ENCODE measurements around the gene DHRS7B.
"Not testable (repeated sequence)": the region's sequence is repeated elsewhere in the genome, so short reads cannot be mapped to it uniquely, and the experiment has no call there.

The DHRS7B gene

DNA sequence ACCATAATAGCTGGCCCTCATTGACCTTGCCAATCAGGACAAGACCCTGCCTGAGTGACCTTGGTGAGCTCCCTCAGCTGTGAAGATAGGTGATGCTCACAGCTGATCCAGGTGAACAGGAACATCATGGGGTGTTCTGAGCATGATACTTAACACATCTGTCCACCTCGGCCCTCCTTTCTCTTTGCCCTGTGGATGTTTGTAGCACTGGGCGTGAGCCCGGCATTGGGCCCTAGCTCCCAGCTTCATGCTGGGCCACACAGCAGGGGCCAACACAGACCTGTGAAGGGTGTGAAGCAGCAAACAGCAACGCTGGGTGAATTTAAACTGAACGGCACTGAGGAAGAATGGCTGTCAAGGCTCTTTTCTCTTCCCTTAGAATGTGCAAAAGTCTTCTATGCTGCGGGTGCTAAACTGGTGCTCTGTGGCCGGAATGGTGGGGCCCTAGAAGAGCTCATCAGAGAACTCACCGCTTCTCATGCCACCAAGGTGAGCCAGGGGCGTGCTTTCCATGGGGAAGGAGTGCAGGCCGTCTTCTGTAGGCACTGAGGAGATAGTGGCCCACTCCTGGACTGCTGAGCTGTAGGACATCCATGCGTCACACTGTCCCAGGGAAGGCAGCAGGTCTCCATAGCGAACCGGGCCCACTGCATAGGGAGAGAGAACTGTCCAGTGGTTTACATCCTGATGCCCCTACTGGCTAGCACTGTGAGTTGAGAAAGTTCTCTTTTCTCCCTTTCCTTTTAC is 51.3 kb downstream of the DHRS7B start:
- no peak for DNase-seq (ENCODE audit: low spot score)

DNA sequence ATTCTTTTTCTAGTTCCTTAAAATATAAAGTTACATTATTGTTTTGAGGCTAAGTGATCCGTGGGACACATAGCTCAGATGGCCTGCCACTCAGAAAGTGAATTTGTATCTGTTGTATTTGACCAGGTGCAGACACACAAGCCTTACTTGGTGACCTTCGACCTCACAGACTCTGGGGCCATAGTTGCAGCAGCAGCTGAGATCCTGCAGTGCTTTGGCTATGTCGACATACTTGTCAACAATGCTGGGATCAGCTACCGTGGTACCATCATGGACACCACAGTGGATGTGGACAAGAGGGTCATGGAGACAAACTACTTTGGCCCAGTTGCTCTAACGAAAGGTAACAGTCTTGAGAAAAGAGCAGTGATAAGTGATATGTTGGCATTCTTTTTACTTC is 56.7 kb downstream of the DHRS7B start:
- no peak for DNase-seq (ENCODE audit: low spot score)

DNA sequence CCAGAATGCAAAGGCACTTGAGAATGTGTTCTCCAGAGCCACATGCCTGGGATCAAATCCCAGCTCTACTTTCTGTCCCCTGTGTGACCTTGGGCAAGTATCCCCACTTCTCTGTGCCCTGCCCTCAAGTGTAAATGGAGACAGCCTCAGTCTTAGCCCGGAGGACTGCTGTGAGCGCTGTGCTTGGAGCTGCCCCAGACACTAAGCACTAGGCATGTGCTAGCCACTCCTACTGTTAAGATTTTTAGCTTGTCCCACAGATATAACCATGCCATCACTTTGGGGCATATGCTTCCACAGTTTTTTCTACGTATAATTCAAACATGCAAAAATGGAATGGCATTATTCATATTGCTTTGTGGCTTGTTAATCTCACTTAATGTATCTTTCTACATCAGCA is 57.8 kb downstream of the DHRS7B start:
- DNase-seq (ENCODE audit: low spot score): no peak

DNA sequence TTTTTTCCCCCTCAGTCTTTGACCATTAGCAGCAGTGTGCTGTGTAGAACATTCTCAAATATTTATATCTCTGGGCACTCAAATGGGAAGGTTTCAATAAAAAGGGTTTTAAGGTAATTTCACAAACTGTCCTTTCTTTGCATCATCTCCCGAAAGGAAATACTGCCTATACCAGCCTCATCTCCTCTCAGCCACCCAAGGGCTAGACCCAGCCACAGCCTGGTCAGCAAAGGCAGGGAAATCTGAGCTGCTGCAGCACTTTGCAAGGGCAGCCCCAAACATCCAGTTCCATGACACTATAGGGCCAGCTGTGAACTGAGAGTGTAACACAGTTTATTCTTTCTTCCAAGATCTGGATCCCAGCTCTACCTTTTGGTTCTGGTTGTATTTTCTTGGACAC is 58.3 kb downstream of the DHRS7B start:
- DNase-seq (ENCODE audit: low spot score): no peak

DNA sequence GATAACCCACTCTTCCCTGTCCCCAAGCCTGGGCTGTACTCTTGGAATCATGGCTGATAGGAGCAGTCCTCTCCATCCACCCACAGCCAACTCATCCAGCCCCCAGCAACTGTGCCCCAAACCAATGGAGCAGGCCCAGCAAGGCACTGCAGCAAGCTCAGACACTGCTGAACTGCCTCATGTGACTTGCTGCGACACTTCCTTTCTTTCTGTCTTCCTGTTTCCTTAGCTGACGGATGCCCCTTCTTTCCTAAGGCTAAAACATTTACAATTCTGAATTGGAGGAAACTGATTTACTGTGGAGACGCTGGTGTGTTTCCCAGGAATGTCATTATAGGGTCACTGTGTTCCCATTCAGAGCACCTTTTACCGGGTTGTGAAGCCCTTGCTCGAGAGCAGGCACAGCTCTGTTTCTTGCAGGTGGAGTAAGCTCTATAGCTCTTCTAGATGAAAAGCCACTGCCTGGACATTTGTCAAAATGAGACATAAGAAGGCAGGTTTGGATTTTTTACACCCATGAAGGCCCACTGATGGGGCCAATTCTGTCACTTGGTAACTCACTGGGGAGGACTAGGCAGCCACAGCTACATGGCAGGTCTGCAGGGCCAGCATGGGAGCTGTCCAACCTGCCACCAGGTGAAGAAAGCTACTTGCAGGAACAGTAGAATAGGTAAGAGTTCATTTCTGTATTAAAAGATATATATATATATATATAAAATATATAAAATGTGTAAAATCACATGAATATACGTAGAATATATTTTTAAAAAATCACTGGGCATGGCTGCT is 59.8 kb downstream of the DHRS7B start:
- DNase-seq (ENCODE audit: low spot score): no peak

DNA sequence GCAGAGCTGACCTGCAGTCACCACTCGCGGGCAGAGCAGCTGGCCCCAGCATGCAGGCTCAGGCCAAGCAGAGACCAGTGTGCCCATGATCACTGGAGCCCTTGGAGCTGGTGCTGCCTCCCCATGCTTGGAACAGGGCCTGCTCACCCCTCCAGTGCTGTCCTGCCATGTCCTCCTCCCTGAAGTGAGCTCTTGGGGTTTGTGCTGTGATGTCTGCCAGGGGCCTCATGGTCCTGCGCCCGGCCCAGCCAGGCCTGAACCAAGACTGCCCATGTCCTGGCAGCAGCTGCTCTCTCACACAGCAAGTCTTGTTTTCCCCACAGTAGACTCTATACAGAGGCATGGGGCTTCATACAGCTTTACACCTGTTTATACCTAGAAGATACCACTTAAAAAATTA is 62.6 kb downstream of the DHRS7B start:
- no peak for DNase-seq (ENCODE audit: low spot score)

DNA sequence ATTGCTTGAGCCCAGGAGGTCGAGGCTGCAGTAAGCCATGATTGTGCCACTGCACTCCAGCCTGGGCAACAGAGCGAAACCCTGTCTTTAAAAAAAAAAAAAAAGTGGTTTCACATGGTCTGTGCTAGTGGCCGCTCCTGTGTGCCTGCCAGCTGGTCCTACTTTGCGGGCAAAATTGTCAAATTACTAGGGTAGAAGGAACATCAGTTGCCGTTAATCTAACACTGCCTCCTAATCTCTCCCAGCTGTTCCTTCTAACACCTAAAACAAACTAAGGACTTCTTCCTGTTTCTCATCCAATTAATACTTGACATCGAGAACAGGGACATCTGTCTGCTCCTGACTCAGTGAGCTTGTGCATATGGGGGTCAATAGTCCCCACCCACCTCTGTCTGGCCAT is 63.3 kb downstream of the DHRS7B start:
- DNase-seq (ENCODE audit: low spot score): no peak

DNA sequence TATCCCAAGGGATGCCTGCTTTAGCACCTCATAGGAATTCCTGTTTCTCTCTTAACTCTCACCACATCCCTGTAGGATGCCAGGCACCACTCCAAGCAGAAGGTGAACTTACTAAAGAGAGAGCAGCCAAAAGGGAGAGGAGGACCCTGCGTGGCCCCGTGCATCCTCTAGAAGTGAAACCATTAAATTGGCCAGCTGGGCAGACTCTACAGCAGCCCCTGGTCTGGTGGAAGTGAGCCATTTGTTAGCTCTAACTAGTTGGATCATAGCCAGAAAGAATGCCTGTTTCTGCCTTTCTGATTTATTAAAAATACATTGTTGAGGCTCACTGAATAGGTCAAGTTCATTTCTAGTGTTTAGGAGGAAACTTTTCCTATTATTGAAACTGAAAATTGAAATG is 64.9 kb downstream of the DHRS7B start:
- DNase-seq (ENCODE audit: low spot score): no peak

DNA sequence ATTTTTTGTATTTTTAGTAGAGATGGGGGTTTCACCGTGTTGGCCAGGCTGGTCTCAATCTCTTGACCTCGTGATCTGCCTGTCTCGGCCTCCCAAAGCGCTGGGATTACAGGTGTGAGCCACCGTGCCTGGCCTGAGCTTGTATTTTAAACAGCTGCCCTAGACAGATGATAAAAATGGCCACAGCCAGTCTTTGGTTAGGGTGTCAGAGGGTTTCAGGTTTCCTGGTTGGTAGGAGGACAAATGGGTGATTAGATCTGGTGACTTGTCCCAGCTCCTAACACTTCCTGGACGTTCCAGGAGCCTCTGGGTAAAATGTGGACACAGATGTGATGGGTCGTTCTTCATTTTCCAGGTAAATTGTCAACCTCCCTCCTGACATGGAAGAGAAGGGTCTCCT is 65.7 kb downstream of the DHRS7B start:
- not testable (repeated sequence) for DNase-seq (ENCODE audit: low spot score)

DNA sequence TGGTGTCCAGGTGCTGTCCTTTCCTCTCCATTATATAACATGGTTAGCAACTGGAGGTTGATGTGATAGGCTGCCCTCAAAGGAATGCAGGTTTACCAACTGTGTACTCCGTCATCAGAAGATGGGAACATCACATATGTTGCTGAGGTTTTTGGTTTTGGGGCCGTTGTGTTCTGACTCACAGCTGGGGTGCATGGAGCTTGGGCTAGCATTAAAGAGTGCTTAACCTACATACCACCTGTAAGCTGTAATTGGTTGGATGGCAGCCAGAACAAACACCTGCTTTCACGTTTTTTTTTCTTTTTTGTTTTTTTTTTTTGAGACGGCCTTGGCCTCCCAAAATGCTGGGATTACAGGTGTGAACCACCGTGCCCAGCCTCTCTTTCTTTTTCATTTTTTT is 66.3 kb downstream of the DHRS7B start:
- DNase-seq (ENCODE audit: low spot score): no peak

DNA sequence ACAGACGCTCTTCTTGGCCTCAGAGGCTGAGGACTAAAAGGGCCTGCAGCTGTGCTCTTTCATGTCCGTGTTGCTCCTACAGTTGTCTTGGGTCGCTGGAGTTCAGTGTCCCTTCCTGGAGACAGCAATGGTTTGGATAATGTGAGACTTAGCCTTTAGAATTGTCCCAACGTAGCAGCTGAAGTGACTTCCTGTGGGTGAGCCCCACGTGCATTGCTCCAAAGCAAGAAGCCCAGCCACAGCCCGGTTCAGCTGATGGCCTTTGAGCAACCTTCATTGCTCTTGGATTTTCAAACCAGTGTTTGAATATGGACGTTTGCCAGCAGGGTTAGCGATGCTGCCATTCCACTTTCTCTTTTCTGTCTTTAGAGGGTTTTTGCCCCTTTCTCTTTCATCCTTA is 67.5 kb downstream of the DHRS7B start:
- DNase-seq (ENCODE audit: low spot score): no peak

DNA sequence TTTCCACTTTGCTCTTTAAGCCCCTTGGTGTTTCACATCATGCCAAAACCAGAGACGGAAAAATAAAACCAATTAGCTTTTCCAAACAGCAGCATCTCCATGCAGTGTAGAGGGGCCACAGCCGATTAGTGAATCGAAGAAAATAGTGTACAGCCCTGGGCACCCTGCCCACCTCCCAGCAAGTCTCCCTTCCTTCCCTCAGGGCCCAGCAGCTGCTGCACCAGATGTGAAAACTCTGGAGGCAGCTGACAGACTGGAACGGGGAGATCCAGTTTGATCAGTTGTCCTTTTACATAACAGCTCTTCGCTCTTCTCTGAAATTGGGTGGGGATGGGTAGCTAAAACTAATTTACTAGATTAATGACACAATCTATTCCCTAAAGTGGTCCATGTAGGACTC is 67.9 kb downstream of the DHRS7B start:
- no peak for DNase-seq (ENCODE audit: low spot score)

DNA sequence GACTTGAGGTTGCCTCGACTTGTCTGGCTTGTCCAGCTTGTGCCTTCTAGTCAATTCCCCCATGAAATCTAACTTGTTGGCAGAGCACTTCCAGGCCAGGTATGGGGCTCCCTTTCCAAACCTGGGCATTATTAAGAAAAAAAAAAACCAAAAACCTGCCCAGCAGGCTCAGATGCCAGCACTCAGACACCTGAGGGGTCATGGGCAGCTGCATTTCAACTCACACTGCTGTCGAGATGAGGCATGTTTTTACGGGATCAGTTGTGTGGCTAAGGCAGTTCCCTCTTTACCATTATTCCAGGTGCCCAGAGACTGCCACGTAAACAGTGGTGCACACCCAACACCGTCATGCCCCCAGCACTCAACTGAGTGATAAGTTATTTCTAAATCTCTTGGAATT is 69.4 kb downstream of the DHRS7B start:
- DNase-seq (ENCODE audit: low spot score): no peak

DNA sequence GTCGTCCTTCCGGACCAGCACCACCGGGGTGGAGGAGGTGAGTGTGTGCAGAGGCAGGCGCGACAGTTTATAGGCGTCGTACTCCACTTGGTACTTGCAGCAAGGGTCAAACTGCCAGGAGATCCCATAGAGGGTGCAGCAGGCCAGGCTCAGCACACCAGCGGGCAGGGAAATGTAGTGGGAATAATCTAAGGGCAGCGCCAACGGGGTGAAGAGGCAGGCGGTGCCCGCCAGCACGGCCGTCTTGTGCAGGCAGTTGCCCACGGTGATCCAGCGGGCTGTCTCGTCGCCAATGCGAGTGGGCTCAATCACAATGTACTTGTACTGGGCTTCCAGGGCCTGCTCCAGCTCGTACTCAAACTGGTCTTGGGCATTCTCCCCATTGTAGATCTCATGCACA is 71.6 kb downstream of the DHRS7B start:
- DNase-seq (ENCODE audit: low spot score): no peak

DNA sequence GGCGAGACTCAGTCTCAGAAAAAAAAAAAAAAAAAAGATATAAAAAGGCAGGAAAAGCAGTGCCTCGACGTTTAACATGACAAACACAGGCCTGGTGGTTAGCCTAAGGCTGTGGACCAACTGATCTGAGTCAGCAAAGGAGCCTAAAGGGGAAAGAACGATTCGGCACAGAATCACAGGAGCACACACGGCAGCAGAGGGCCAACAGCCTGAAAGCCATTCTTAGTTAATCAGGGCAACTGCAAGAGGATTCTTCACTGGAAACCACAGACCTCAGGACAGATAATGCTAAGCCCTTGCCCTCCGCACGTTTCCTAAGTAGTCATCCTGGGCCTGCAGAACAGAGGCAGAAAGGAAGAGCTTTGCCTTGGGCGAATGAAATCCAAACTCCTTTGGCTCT is 72.5 kb downstream of the DHRS7B start:
- DNase-seq (ENCODE audit: low spot score): no peak

DNA sequence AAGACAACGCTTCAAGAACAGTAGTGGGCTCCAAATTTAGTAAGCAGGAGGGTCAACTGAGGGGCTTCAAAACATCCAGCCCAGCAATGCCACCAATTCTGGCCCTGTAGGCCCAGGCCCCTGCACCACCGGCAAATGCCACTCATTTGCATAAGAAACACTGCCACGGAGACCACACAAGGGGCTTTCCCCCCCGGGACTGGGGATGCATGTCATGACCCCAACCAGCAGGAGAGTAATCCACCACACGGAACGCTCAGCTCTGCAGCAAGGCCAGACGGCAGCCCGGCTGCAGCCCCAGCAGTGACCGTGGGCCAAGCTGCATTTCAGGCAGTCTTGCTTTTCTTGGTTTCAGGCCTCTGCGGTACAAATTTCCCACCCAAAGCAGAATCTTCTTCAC is 73.1 kb downstream of the DHRS7B start:
- no peak for DNase-seq (ENCODE audit: low spot score)

DNA sequence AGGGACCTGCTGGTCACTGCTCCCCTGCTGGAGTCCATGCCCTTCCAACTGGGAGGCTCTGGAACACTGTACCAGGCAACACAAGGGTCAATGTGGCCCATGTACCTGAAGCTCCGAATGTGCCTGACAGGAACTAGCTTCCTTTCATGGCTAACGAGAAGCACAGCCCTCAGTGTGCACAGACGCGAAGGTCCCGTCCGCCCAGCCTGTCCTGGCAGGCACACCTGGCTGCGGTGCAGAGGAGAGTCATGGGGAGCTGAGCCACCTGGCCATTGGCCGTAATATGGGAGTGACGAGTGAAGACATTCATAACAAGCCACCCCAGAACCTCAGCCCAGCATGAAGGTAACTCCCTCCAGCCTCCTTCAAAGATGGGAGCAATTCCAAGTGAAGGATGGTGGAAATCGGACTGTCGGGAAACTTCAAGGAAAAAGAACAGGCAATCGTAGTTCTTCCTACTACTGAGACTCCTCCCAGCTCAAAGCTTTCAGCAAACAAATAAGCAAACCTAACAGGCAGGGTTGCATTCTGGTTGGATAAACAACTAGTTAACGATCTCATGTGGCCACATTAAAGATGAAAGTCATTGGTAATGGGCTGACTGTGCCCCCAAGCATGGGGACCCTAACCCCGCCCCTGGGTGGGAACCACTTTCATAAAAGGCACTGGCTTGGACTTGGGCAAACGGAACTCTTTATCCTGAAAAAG is 74.0 kb downstream of the DHRS7B start:
- DNase-seq (ENCODE audit: low spot score): no peak

DNA sequence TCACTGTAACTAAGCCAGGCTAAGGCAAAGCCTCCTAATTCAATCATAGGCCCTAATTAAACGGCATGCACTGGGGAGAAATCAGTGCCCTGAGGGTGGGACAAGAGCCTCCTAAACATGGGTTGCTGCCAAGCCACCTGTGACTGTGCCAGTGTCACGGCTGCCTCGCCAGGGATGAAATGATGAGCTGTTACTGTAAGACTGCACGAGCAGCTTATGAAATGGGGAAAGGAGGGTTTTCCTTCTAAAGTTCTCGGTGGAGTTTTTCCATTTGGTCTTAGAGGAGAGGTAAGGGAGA is 74.5 kb downstream of the DHRS7B start:
- no peak for DNase-seq (ENCODE audit: low spot score)

DNA sequence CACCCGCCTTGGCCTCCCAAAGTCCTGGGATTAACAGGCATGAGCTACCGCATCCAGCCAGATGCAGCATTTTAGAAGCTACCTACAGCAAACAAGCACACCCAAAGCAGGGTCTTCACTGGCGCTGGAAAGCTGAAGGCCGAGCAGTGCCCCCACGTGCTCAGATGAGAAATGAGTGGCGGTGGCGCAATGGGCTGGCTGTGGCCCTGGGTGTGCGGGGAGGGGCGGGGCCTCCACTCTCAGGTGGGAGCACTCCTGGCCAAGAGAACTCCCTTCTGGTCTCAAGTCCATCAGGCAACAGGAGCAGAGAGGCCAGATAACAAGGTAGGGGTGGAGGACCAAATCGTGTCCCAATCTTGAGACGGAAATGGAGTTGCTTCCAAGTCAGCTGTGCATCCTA is 75.1 kb downstream of the DHRS7B start:
- DNase-seq (ENCODE audit: low spot score): no peak

DNA sequence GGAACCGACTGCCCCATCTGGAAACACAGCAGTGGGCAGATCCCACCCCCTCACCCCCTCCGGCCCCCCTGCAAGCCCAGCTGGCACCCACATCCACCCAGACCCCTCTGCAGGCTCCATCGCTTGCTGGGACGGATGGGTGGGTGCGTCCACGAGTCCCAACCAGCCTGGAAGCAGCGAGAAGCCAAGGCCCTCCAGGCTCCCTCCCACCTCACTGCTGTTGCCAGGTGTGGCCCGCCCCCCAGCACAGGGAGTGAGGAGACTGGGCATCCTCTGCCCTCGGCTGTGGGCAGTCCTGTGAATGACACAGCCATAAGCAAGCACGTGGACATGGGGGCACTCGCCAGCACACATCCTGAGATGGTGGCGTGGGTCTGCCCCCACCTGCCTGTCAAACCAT is 75.7 kb downstream of the DHRS7B start:
- no peak for DNase-seq (ENCODE audit: low spot score)

DNA sequence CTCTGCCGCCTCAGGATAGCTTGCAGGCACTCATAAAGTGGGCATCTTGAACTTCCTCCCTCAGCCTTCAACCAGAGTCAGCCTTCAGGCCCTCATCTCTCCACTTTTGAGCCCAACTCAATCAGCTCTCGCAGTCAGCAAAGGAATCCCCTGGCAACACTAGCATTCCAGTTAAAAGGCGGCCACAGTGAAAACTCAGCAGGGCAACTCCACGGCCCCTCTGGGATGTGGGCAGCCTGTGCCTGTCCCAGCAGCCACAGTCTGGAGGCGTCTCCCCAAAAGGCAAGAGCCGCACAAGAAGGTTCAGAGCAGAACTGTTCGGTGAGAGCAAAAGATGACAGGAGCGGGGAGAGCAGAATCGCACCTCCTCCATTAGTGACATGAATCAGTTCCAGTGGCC is 78.2 kb downstream of the DHRS7B start:
- no peak for DNase-seq (ENCODE audit: low spot score)

DNA sequence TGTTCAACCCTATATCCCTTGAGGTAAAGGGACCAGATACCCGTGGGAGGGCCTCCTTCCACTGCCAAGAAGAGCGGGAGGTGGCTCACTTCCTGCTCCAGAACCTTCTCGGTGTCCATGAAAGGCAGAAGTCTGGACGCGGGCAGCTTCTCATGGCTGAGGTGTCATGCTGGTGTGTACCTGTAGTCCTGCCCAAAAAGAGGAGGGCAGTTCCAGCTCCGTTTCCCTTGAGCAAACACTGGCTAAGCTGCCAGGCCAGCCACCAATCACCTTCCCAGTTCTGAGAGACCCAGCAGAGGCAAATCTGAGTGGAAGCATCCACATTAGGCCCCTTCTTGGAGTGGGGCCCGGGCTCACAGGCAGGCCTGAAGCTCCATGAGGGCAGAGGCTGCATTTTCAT is 81.6 kb downstream of the DHRS7B start:
- DNase-seq (ENCODE audit: low spot score): no peak

Data from SK-N-DZ (cell line).